HEK293 (cell line): ENCODE results near the gene CHEK2.

Experiments used
- CTCF ChIP-seq: fragments of 450-650 bp; formaldehyde crosslinking; IDR thresholded peaks from 2 replicates; pipeline ENCODE4 v1.5.1; 2016; ENCODE audit warnings: missing biosample characterization, missing genetic modification characterization
- MZF1 ChIP-seq: fragments of 450-650 bp; formaldehyde crosslinking; IDR thresholded peaks from 2 replicates; pipeline ENCODE4 v1.5.1; 2017; ENCODE audit warnings: missing biosample characterization, missing genetic modification characterization, borderline replicate concordance
- PATZ1 ChIP-seq: fragments of 450-650 bp; formaldehyde crosslinking; IDR thresholded peaks from 2 replicates; pipeline ENCODE4 v1.5.1; 2016; ENCODE audit warnings: missing biosample characterization, missing genetic modification characterization
- ZNF10 ChIP-seq: fragments of 450-650 bp; formaldehyde crosslinking; IDR thresholded peaks from 2 replicates; pipeline ENCODE4 v1.5.1; 2017; ENCODE audit warnings: missing biosample characterization, missing genetic modification characterization
- ZNF423 ChIP-seq: fragments of 450-650 bp; formaldehyde crosslinking; IDR thresholded peaks from 2 replicates; pipeline ENCODE4 v1.5.1; 2016; ENCODE audit warnings: missing biosample characterization, missing genetic modification characterization
- ZNF510 ChIP-seq: fragments of 450-650 bp; formaldehyde crosslinking; IDR thresholded peaks from 2 replicates; pipeline ENCODE4 v1.5.1; 2018; ENCODE audit warnings: mild to moderate bottlenecking, missing genetic modification characterization, missing biosample characterization; ENCODE audit not compliant: insufficient replicate concordance

GRCh38 chr22:28674121-28674563 lies 67.5 kb downstream of the CHEK2 start:
- TF ChIP-seq ZNF10 (tag by site-specific recombination) (no peak), CTCF (tag by site-specific recombination) (no peak), ZNF423 (tag by site-specific recombination) (no peak), ZNF510 (tag by site-specific recombination) (no peak), MZF1 (tag by site-specific recombination) (no peak), PATZ1 (no peak)
